ENCODE data around the gene CAMK2B. TPM values are rescaled to one million over a fixed set of nuclear protein-coding genes. Genes with fewer than 3 reads are reported as not detected.

CAMK2B gene
- total RNA-seq, 1 experiment from 2014 or later = 0.13 TPM

GRCh38 chr7:44185729-44186128 is 139.7 kb downstream of the CAMK2B start:
- no peak for DNase-seq (ENCODE audit: low spot score)
- Histone ChIP-seq H3K9me3 (ENCODE audit: low read depth, low read length, poor library complexity, severe bottlenecking) (peaks cover 7% of the 10 kb centered on the region), H3K4me3 (ENCODE audit: low read depth, low read length, poor library complexity, severe bottlenecking) (no peak overlapping the region), H3K4me1 (ENCODE audit: insufficient read depth, low read length, poor library complexity, severe bottlenecking) (no peaks in the 10 kb centered on the region), H3K27me3 (replicated peaks; ENCODE audit: insufficient read depth, low read depth, low read length, poor library complexity) (no peaks in the 10 kb centered on the region), H3K36me3 (ENCODE audit: insufficient read depth, low read length, poor library complexity, severe bottlenecking) (no peaks in the 10 kb centered on the region), H3K27ac (ENCODE audit: low read depth, low read length, poor library complexity, severe bottlenecking) (no peak overlapping the region)
- intact Hi-C loops (cut with micrococcal nuclease; ENCODE audit: unreplicated experiment) = no loop called here
- BruUV-seq (replicated peaks) = no TSS peak
- TF ChIP-seq CTCF (conservative IDR thresholded peaks at IDR 0.05; ENCODE audit: low read depth, low read length) (no peak), EZH2 (IDR thresholded peaks at IDR 0.05; ENCODE audit: borderline replicate concordance, low read depth, low read length, poor library complexity, severe bottlenecking) (no peak)
- CTCF ChIA-PET = no interaction called here
- POLR2A ChIA-PET (ENCODE audit: low non-redundant PET) = no interaction called here

- H3K27me3 ChIP-seq (replicated peaks; ENCODE audit: insufficient read depth, low read depth, low read length, poor library complexity) = no peaks in the 10 kb centered on the region
Observed at GRCh38 chr7:44184873-44185446, 140.4 kb downstream of the CAMK2B start.

GRCh38 chr7:44184206-44184872 is 141.1 kb downstream of the CAMK2B start:
- H3K4me1 ChIP-seq (ENCODE audit: insufficient read depth, low read length, poor library complexity, severe bottlenecking) = no peaks in the 10 kb centered on the region
- H3K27ac ChIP-seq (ENCODE audit: low read depth, low read length, poor library complexity, severe bottlenecking) = no peak overlapping the region
- intact Hi-C loops (cut with micrococcal nuclease; ENCODE audit: unreplicated experiment) = no loop called here
- ChIA-PET POLR2A (ENCODE audit: low non-redundant PET) (no interaction called here), CTCF (no interaction called here)
- no peak overlapping the region for H3K4me3 ChIP-seq (ENCODE audit: low read depth, low read length, poor library complexity, severe bottlenecking)
- peaks cover 7% of the 10 kb centered on the region for H3K9me3 ChIP-seq (ENCODE audit: low read depth, low read length, poor library complexity, severe bottlenecking)
- H3K36me3 ChIP-seq (ENCODE audit: insufficient read depth, low read length, poor library complexity, severe bottlenecking) = no peaks in the 10 kb centered on the region
- DNase-seq (ENCODE audit: low spot score) = peak; percentile 19
- no peaks in the 10 kb centered on the region for H3K27me3 ChIP-seq (replicated peaks; ENCODE audit: insufficient read depth, low read depth, low read length, poor library complexity)
- TF ChIP-seq EZH2 (IDR thresholded peaks at IDR 0.05; ENCODE audit: borderline replicate concordance, low read depth, low read length, poor library complexity, severe bottlenecking) (no peak), CTCF (conservative IDR thresholded peaks at IDR 0.05; ENCODE audit: low read depth, low read length) (no peak)
- no TSS peak for BruUV-seq (replicated peaks)

More at GRCh38 chr7:44184873-44185446, 140.4 kb downstream of the CAMK2B start:
- Histone ChIP-seq H3K4me3 (ENCODE audit: low read depth, low read length, poor library complexity, severe bottlenecking) (no peak overlapping the region), H3K27ac (ENCODE audit: low read depth, low read length, poor library complexity, severe bottlenecking) (no peak overlapping the region), H3K4me1 (ENCODE audit: insufficient read depth, low read length, poor library complexity, severe bottlenecking) (no peaks in the 10 kb centered on the region), H3K9me3 (ENCODE audit: low read depth, low read length, poor library complexity, severe bottlenecking) (peaks cover 7% of the 10 kb centered on the region), H3K36me3 (ENCODE audit: insufficient read depth, low read length, poor library complexity, severe bottlenecking) (no peaks in the 10 kb centered on the region)
- no peak for DNase-seq (ENCODE audit: low spot score)
- POLR2A ChIA-PET (ENCODE audit: low non-redundant PET) = no interaction called here
- intact Hi-C loops (cut with micrococcal nuclease; ENCODE audit: unreplicated experiment) = no loop called here
- TF ChIP-seq CTCF (conservative IDR thresholded peaks at IDR 0.05; ENCODE audit: low read depth, low read length) (no peak), EZH2 (IDR thresholded peaks at IDR 0.05; ENCODE audit: borderline replicate concordance, low read depth, low read length, poor library complexity, severe bottlenecking) (no peak)
- BruUV-seq (replicated peaks) = no TSS peak
- CTCF ChIA-PET = no interaction called here
